GM20000 (cell line): ENCODE measurements around the gene AGAP1.

Experiments used
- DNase-seq: peaks from one replicate; pipeline ENCODE4 v3.0.0; 2012; ENCODE audit warnings: low spot score
- CTCF ChIP-seq: IDR thresholded peaks from 2 replicates; pipeline ENCODE4 v1.5.1; 2012; ENCODE audit warnings: mild to moderate bottlenecking, control low read depth; ENCODE audit errors: extremely low read depth, missing control alignments

AGAP1 gene

DNA sequence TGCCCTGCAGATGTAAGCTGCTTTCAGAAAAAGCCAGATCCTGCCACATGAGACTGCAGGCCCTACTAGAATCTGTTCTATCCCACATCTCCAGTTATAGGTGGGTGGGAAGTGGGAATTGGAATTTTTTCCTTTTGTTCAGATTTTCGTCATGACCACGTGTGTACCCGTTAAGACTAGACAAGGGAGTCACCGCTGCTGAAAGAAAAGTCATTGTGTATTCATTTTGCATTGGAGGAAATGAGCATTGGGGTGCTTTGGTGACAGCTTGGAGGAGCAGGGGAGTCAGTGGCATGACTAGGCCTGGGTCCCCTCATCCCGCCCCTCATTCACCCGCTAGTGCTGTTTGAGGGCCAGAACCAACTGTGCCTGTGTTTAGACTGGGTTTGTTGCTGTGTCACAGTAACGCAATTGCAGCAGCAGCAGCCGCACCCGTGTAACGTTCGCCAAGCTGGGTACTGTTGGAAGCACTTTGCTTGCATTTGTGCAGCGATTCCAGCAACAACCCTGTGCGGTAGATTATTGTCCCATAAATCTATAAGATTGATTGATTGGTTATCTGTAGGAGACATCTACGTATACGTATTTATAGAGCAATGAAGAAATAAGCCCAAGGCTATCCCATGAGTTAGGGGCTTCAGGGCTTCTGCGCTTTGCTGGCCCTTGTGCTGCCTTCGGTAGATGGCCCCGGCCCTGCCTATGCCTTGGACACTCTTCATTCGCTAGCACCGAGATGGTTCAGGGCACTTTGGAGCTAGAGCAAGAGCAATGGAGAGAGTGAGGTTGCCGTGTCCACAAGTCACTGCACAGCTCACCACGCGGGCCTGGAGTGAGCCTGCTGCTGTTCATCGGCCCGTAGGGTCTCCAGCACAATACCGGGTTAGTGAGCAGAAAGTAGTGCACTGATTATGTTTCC lies 194.9 kb downstream of the AGAP1 start:
- no peak for TF ChIP-seq CTCF
- DNase-seq: no peak

DNA sequence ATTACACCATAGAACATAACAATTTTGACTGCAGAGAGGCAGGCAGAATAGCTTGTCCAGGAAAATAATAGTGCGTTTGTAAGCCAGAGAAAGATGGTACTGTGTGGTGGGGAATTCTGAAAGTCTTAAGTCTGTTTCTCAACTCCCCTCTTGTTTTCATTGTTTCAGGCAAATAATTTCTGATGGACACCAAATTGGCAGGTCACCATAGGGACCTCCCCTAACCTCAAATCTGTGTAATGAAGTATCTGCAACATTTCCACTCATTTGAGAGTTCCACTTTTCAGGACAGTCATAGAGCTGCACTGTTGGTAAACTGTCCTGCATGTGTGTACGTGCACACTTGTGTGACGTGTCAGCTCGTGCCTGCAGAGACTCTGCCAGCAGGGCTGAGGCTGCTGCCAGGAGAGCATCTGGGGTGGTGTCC lies 195.6 kb downstream of the AGAP1 start:
- no peak for TF ChIP-seq CTCF
- DNase-seq: no peak

- no peak for TF ChIP-seq CTCF
- no peak for DNase-seq
Observed at GRCh38 chr2:235690082-235690808, 196.4 kb downstream of the AGAP1 start.

- DNase-seq: no peak
- no peak for TF ChIP-seq CTCF
Observed at GRCh38 chr2:235690809-235691450, 197.1 kb downstream of the AGAP1 start.

DNA sequence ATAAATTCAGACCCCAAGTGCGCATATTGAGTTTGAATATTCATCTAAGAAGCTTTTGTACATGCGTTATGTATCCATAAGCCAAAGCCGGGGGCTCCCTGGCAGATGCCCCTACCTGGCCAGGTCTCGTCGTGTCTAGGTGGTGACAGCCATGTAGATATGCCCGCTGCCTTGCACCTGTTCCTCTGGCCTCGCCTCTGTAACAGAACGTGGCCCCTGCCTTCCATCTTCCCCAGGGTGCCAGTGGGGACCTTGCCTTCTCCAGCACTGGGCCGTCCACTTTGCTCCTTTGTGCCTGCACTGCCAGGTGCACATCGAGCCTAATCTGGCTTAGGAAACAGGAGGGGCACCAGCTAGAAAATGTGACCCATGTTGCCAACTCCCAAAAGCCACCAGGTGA lies 198.2 kb downstream of the AGAP1 start:
- DNase-seq: no peak
- no peak for TF ChIP-seq CTCF

- DNase-seq: no peak
- no peak for TF ChIP-seq CTCF
Observed at GRCh38 chr2:235692671-235693171, 198.9 kb downstream of the AGAP1 start.

- no peak for TF ChIP-seq CTCF
- no peak for DNase-seq
Observed at GRCh38 chr2:235693279-235693678, 199.4 kb downstream of the AGAP1 start.
